Esophagus squamous epithelium (tissue), 4 donors: ENCODE results near the gene UBE2I.

Experiments used
- POLR2A ChIP-seq, 4 donors: fragments of 450-650 bp; IDR thresholded peaks; one replicate each; pipeline ENCODE4 v1.6.1; 2017; ENCODE audit warnings: antibody characterized with exemption in 4 of 4, mild to moderate bottlenecking in 4 of 4, moderate library complexity in 3 of 4
- TF ChIP-seq, protein P1 (sequence below), 6 experiments: fragments of 450-650 bp in 4 of 6; fragments of 200-600 bp in 2 of 6; sonication (generic) in 2 of 6; IDR thresholded peaks; one replicate each; pipeline ENCODE4 v1.5.1; 2016 to 2019; ENCODE audit warnings: antibody characterized with exemption in 6 of 6, mild to moderate bottlenecking in 4 of 6, moderate library complexity in 4 of 6

DNA sequence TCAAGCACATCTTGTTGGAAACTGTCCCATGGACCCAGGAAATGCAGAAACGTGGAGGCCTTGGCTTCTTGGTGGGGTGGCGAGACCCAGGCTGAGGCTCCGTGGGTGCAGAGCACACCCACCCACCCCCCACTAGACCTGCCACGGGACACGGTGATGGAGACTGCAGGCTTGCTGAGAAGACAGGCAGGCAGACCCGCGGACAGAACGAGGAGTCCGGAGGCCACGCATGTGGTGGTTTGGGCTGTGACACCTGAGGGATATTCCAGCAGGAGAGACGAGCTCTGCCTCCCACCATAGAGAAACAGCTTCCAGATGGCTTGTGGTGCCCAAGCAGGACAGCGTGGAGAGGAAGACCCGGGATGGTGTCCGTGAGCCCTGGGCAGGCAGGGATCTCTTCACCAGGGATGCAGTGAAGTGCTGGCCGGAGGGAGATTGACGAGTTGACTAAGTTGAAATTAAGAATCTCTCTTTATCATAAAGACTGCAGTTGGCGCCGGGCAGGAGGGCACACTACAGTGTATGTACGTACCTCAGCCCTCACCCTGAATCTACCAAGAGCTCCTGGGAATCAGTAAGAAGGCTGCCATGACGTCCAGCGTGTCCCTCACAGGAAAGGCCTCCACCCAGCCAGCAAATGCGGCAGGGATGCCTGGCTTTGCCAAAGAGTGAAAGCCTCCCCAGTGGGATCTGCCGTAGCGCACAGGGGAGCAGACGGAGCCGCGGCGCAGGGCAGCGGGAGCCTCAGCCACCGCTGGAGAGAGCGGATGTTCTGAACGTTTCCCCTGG is 8.2 kb downstream of the UBE2I start:
- no peak for TF ChIP-seq POLR2A (IDR thresholded peaks at IDR 0.05)
- TF ChIP-seq, protein P1, sequence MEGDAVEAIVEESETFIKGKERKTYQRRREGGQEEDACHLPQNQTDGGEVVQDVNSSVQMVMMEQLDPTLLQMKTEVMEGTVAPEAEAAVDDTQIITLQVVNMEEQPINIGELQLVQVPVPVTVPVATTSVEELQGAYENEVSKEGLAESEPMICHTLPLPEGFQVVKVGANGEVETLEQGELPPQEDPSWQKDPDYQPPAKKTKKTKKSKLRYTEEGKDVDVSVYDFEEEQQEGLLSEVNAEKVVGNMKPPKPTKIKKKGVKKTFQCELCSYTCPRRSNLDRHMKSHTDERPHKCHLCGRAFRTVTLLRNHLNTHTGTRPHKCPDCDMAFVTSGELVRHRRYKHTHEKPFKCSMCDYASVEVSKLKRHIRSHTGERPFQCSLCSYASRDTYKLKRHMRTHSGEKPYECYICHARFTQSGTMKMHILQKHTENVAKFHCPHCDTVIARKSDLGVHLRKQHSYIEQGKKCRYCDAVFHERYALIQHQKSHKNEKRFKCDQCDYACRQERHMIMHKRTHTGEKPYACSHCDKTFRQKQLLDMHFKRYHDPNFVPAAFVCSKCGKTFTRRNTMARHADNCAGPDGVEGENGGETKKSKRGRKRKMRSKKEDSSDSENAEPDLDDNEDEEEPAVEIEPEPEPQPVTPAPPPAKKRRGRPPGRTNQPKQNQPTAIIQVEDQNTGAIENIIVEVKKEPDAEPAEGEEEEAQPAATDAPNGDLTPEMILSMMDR (IDR thresholded peaks at IDR 0.05): no peak
